SHP77 treated with DMSO at 0.1 percent for 48 hours (cell line): ENCODE data around the gene ACKR2.

Experiments used
- DNase-seq: peaks from one replicate; lab custom pipeline; 2025; lab: John Stamatoyannopoulos, UW

Gene ACKR2

DNA sequence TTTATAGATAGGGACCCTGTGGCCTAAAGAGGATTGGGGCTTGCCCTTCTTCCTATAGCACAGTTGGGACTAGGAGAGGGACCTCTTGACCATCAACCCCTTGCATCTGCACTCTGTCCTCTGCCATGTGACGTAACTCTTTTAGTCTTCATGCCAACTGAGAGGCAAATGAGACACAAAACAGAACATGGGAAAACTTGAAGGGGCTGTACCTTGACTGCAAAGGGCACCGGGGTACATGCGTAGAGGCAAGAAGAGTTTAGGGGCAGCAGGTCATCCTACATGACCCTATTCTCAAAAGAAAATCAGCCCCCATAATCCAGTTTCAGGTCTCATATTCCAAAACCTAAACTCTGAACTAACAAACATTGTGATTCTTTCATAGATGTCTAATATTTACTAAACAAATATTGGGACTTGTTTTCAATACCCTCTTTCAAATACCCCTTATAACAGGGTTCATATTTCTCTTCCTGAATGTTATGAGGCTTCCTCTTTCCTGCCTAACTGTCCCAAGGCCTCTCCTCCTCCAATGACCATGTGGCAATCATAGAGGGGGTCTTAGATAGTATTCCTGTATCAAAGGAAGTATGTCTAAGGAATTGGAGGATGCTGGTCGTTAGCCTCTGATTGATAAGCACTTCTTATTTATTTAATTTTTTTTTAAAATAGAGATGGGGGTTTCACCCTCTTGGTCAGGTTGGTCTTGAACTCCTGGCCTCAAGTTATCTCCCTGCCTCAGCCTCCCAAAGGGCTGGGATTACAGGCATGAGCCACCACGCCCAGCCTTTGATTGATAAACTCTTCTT, 20.6 kb downstream of the ACKR2 start:
- DNase-seq = no peak

DNA sequence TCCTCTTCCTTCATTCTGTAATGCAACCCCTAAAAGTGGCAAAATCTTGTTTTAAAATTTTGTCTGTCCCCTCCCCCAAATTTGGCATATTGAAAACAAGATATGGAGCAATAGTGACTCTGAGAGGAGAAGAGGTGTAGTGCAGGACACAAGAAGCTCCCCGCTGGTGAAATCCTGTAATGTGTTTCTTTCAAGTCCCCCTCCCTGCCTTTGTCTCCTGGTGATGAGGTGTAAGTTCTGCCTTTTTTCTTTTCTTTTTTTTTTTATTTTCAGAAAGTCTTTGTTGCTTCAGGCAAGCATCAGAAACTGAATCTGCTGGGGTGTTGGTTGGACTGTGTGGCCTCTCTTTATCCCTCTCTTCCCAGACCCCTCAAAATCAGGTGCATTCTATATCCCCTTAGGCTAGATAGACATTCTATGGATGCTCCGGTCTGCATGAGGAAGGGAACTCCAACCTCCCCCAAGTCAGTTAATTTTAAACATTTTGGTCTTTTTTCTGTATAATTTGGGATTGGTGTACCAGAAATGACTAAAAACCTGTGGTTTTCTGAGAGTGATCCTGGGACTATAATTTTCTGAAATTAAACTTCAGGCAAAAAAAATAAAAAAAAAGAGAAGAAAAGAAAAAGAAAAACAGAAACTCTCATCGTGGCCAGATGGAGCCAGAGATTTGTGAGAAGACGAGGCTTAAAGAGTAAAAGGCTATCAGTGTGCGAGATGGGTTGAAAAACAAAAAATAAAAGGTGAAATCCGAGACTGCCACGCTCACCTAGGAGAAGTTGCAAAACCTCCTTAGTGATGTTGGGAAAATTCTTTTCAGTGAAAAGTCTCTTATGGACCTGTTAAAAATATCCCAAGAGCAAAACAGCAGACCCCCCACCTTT, 21.4 kb downstream of the ACKR2 start:
- peak; percentile 30 for DNase-seq

DNA sequence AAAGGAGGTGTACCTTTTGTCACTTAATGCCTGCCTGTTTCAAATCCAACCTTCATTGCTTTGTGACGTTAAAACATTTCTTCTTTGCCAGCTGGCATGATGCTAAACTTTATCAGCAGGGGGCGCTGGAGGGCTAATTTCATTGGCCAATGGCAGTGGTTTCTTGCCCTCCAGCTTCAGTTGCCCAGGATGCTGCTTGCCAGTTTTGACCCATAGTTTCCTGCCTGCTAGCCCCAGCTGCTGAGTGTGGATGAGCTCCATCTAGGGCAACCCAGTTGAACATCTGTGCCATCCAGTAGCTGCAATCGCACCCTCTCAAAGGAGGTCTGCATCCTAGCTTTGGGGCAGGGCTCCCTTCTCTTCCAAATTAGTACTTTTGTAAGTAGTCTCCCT, 22.1 kb downstream of the ACKR2 start:
- DNase-seq = peak; percentile 43

GRCh38 chr3:42836150-42837123, 27.2 kb downstream of the ACKR2 start:
- no peak for DNase-seq

GRCh38 chr3:42838571-42838970, 29.3 kb downstream of the ACKR2 start:
- no peak for DNase-seq

DNA sequence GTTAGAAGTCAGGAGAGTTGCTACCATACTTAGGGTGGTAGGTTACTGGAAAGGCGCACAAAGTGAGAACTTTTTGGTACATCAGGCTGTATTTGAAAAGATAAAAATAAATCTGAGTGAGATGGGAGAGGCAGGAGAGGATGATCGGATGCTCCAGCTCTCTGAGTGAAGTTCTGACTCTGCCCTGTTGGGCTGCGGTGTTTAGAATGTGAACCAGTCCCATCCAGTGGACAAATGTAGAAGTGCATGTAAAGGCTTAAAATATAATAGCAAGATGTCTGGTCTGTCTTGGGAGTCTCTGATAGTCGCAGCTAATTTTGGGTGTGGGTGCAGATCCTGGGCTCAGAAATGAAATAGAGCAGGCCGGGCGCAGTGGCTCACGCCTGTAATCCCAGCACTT, 30.4 kb downstream of the ACKR2 start:
- DNase-seq = peak; percentile 43

DNA sequence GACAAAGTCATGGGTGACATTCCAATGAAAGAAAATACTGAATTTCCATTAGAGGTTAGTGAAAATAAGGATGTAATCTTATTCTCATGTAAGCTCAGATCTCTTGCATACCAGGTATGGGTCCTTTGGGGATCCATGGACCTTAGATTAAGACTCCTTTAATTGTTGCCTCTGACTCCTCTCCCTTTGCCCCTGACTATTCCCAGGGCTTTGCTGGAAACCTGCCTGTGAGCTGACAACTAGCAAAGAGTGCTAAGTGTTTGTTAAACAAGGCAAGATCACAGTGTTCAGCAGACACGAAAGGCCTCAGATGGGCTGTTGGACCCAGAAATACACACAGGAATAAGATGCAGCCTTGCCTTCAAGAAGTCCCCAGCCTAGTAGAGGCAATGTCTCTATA, 32.1 kb downstream of the ACKR2 start:
- DNase-seq = no peak

DNA sequence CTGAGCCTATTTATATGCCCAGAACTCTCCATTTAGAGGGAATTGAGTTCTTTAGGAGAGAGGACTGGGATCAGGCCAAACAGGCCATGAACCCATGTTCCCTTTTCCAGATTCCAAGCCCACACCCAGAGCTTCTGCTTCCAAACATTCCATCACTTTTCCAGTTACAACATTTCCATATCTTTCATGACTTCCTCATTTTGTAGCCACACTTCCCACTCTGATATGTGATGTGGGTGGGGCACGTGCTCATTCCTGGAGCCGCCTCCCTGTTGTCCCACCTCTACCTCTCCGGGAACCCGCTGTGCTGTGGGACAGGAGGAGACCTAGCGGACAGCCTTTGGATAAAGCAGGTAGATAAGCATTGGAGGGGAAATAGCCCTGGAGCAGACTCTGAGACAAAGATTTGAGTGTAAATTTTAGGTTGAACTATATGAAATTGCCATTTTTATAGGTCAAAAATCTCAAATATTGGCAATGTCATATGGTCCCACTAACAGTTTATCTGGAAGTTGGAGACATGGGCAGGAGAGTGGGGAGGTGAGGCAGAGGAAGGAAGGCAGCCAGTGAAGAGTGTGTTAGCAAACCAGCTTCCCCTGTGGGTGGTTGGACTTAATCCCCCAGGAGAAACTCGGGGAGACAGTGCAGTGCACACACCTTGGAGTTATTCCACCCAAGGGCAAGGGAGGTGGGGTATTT, 34.6 kb downstream of the ACKR2 start:
- DNase-seq = no peak

DNA sequence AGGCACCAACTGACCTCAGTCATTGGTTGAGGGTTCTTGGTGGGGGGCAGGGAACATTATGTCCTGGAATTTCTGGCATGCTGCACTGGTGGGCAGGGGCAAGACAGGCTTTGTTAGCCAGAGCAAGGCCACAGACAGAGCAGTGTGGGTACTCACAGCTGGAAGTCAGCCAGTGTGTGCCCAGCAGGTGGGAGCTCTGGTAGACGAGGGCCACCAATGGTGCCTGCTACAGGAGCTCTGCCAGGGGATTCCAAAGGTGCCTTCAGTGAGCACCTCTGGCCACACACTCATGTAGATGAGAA, 35.1 kb downstream of the ACKR2 start:
- DNase-seq = no peak

GRCh38 chr3:42844815-42845214, 35.6 kb downstream of the ACKR2 start:
- no peak for DNase-seq

DNA sequence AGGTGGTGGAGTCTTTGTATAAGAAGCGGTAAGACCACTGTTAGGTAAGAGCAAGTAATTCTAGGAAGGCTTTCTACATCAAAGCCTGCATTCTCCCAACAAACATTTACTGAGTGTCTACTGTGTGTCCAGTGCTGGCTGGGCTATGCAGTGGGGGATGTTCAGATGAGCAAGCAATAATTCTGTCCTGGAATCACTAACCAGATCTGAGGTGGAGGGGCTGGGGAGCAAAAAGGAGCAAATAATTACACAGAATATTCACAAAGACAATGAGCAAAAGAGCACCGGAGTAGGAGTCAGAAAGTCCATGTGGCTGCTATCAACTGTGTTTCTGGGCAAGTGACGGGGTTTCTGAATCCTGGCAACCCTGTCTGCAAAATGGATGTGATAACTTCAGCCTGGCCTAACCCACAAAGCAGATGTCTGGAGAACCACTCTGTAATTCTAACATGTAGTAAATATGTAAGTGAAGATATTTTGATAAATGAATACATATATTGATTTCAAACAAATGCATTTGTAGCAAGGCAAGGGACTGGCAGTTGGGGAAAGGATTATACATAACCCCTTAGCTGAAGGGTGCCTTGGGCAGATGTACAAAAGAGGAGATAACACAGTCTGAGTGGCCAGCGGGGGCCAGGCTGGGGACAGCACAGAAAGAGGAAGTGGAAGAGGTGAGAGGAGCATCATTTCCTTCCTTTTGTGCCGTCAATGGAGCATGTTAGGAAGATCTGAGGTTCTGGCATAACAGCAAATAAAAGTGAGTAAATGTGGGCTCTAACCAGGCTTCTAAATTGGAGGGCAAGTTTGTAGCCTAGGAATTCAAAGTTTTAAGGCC, 37.7 kb downstream of the ACKR2 start:
- no peak for DNase-seq

- DNase-seq = no peak
Measured at GRCh38 chr3:42847731-42848130, 38.5 kb downstream of the ACKR2 start.

DNA sequence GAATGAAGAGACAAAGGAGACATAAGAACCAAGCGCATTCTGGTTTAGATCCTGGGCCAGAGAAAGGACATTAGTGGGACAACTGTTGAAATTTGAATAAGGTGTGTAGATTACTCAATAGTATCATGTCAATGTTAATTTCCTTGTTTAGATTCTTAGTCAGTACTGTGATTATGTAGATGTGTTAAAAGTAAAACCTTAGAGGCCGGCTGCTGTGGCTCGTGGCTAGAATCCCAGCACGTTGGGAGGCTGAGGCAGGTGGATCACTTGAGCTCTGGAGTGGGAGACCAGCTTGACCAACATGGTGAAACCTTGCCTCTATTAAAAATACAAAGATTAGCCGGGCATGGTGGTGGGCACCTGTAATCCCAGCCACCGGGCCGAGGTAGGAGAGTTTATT, 39.8 kb downstream of the ACKR2 start:
- no peak for DNase-seq

GRCh38 chr3:42850263-42850662, 41.0 kb downstream of the ACKR2 start:
- DNase-seq = no peak

DNA sequence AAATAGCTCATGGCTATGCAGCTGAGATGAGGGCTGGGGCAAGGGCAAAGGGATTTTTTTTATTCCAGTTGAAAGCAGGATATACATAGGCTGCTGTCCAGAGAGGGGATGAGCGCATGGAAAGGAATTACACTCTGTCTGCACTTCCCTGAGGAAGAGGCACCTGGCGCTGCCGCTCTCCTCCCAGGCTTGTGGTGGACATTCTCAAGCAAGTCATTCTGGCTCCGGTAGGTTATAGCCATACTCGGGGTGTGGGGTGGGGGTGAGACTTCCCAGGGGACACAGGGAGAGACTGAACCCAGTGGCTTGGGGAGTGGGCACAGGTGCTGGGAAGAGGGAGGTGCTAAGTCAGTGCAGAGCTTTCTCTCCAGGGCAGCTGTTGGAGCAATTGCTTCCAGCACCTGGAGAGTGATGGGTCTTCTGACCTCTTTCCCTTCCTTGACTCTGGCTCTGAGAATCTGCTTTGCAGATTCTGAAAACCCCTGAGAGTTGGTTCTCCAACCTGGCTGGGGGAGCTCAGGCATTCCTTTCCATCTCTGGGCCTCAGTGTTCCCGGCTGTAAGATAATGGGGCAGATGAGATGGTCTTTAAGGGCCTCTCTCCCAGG, 42.1 kb downstream of the ACKR2 start:
- no peak for DNase-seq

DNA sequence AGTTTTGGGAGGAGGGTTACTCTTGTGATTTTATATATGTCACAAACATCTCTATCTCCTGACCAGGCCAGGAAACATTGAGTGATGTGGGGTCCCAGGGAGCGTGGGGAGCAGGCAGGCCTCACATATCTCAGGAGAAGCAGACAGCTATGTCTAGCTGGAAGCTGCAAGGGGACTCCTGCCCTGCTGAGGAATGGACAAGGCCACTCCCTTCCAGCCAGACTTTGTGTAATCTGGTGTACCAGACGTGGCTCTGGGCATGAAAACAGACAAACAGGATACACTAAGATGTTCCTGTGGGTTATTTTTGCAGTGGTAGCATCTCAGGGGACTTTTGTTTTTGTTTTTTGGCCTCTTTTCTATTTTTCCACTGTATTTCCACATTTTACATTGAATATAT, 43.2 kb downstream of the ACKR2 start:
- DNase-seq = no peak

DNA sequence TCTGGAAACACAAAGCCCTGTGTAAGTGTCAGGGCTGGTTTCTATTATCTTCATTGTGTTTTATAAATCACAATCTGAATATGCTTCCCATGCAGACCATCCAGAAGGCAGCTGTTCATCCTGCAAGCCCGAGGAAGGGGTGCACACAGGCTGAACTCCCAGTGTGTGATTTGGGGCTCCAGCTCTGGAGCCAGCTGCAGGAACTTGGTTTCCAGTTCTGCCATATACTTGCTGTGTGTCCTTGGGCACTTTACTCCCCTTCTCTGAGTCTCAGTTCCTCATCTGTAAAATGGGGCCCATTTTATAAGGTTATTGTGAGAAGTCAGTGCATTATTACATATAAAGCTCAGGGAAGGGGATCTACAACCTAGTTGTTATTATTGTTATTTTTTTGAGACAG, 43.8 kb downstream of the ACKR2 start:
- DNase-seq = no peak

GRCh38 chr3:42853739-42854302, 44.6 kb downstream of the ACKR2 start:
- DNase-seq = peak; percentile 93

- no peak for DNase-seq
Measured at GRCh38 chr3:42855219-42855546, 45.9 kb downstream of the ACKR2 start.
